HEK293 (cell line): ENCODE measurements around the gene WBP1.

Experiments
- CTCF ChIA-PET: fragments of 350-600 bp; formaldehyde crosslinking; extraction: SDS; loops from one replicate; lab custom pipeline; 2021; ENCODE audit warnings: antibody characterized with exemption; lab: Yijun Ruan, JAX
- POLR2A ChIA-PET: fragments of 300-600 bp; formaldehyde crosslinking; extraction: SDS; loops from one replicate; lab custom pipeline; 2020; ENCODE audit warnings: antibody characterized with exemption, inconsistent platforms; lab: Yijun Ruan, JAX
- H3K27ac ChIP-seq: fragments of 200-500 bp; sonication (Bioruptor generic); 2 replicates; pipeline ENCODE4 v1.5.1; 2014; ENCODE audit warnings: low read depth, low read length, control low read depth, inconsistent platforms; ENCODE audit errors: extremely low read depth
- H3K36me3 ChIP-seq, 2 experiments: fragments of 200-500 bp in 1 of 2; sonication (Bioruptor generic) in 1 of 2; 1 replicate in 1 of 2; 2 replicates in 1 of 2; pipeline ENCODE4 v1.5.1; 2014 to 2017; ENCODE audit warnings: inconsistent platforms in 2 of 2, low read length in 2 of 2; ENCODE audit not compliant: control insufficient read depth in 2 of 2, insufficient read depth in 1 of 2
- H3K4me1 ChIP-seq: fragments of 200-500 bp; sonication (Bioruptor generic); 2 replicates; pipeline ENCODE4 v1.5.1; 2014; ENCODE audit warnings: mild to moderate bottlenecking, low read length, inconsistent platforms; ENCODE audit not compliant: control insufficient read depth, insufficient read depth
- H3K4me3 ChIP-seq: 2 replicates; pipeline ENCODE4 v1.5.1; 2011; ENCODE audit warnings: low read depth, mild to moderate bottlenecking, control low read depth, low read length, moderate library complexity
- H3K9me3 ChIP-seq: fragments of 200-500 bp; sonication (Bioruptor generic); 2 replicates; pipeline ENCODE4 v1.5.1; 2014; ENCODE audit warnings: low read depth, low read length, inconsistent platforms; ENCODE audit not compliant: control insufficient read depth, insufficient read depth
- GFI1B ChIP-seq: fragments of 450-650 bp; formaldehyde crosslinking; IDR thresholded peaks from 2 replicates; pipeline ENCODE4 v1.5.1; 2016; ENCODE audit warnings: missing biosample characterization, missing genetic modification characterization
- HOXA7 ChIP-seq: sonication (generic); formaldehyde crosslinking; IDR thresholded peaks from 2 replicates; pipeline ENCODE4 v1.8.1; 2022; ENCODE audit warnings: missing genetic modification reagents, borderline replicate concordance
- KLF9 ChIP-seq: fragments of 450-650 bp; formaldehyde crosslinking; IDR thresholded peaks from 2 replicates; pipeline ENCODE4 v1.5.1; 2016; ENCODE audit warnings: missing biosample characterization, missing genetic modification characterization, low read depth
- SP2 ChIP-seq: fragments of 450-650 bp; formaldehyde crosslinking; IDR thresholded peaks from 2 replicates; pipeline ENCODE4 v1.5.1; 2016; ENCODE audit warnings: missing biosample characterization, missing genetic modification characterization
- SP7 ChIP-seq: fragments of 450-650 bp; formaldehyde crosslinking; IDR thresholded peaks from 2 replicates; pipeline ENCODE4 v1.5.1; 2016; ENCODE audit warnings: missing biosample characterization, missing genetic modification characterization
- YY2 ChIP-seq: fragments of 450-650 bp; formaldehyde crosslinking; IDR thresholded peaks from 2 replicates; pipeline ENCODE4 v1.5.1; 2016; ENCODE audit warnings: missing biosample characterization, missing genetic modification characterization
- ZBTB1 ChIP-seq: fragments of 450-650 bp; formaldehyde crosslinking; IDR thresholded peaks from 2 replicates; pipeline ENCODE4 v1.5.1; 2016; ENCODE audit warnings: missing biosample characterization, missing genetic modification characterization
- ZBTB20 ChIP-seq: fragments of 450-650 bp; formaldehyde crosslinking; IDR thresholded peaks from 2 replicates; pipeline ENCODE4 v1.5.1; 2016; ENCODE audit warnings: missing biosample characterization, missing genetic modification characterization
- ZFP37 ChIP-seq: fragments of 450-650 bp; formaldehyde crosslinking; IDR thresholded peaks from 2 replicates; pipeline ENCODE4 v1.5.1; 2016; ENCODE audit warnings: missing biosample characterization, missing genetic modification characterization
- ZNF10 ChIP-seq: fragments of 450-650 bp; formaldehyde crosslinking; IDR thresholded peaks from 2 replicates; pipeline ENCODE4 v1.5.1; 2017; ENCODE audit warnings: missing biosample characterization, missing genetic modification characterization
- ZNF140 ChIP-seq: fragments of 450-650 bp; formaldehyde crosslinking; IDR thresholded peaks from 2 replicates; pipeline ENCODE4 v1.5.1; 2016; ENCODE audit warnings: missing biosample characterization, missing genetic modification characterization
- ZNF174 ChIP-seq: fragments of 450-650 bp; formaldehyde crosslinking; IDR thresholded peaks from 2 replicates; pipeline ENCODE4 v1.5.0; 2017; ENCODE audit warnings: missing biosample characterization, mild to moderate bottlenecking, missing genetic modification characterization
- ZNF211 ChIP-seq: fragments of 450-650 bp; formaldehyde crosslinking; IDR thresholded peaks from 2 replicates; pipeline ENCODE4 v1.5.1; 2016; ENCODE audit warnings: low read depth, missing biosample characterization, missing genetic modification characterization
- ZNF248 ChIP-seq: fragments of 450-650 bp; formaldehyde crosslinking; IDR thresholded peaks from 2 replicates; pipeline ENCODE4 v1.5.1; 2017; ENCODE audit warnings: missing biosample characterization, missing genetic modification characterization
- ZNF26 ChIP-seq: fragments of 450-650 bp; formaldehyde crosslinking; IDR thresholded peaks from 2 replicates; pipeline ENCODE4 v1.5.1; 2016; ENCODE audit warnings: missing biosample characterization, missing genetic modification characterization
- ZNF350 ChIP-seq: fragments of 450-650 bp; formaldehyde crosslinking; IDR thresholded peaks from 2 replicates; pipeline ENCODE4 v1.5.0; 2017; ENCODE audit warnings: missing biosample characterization, mild to moderate bottlenecking, missing genetic modification characterization
- ZNF433 ChIP-seq: fragments of 450-650 bp; formaldehyde crosslinking; IDR thresholded peaks from 2 replicates; pipeline ENCODE4 v1.5.1; 2016; ENCODE audit warnings: missing biosample characterization, missing genetic modification characterization, low read depth
- ZNF660 ChIP-seq: fragments of 450-650 bp; IDR thresholded peaks from 2 replicates; pipeline ENCODE4 v1.5.1; 2018; ENCODE audit warnings: missing biosample characterization, mild to moderate bottlenecking, missing genetic modification characterization
- ZNF830 ChIP-seq: fragments of 450-650 bp; IDR thresholded peaks from 2 replicates; pipeline ENCODE4 v1.5.0; 2018; ENCODE audit warnings: missing biosample characterization, missing genetic modification characterization, low read depth, mild to moderate bottlenecking, moderate library complexity
- ZNF837 ChIP-seq: fragments of 450-650 bp; formaldehyde crosslinking; IDR thresholded peaks from 2 replicates; pipeline ENCODE4 v1.5.1; 2016; ENCODE audit warnings: missing biosample characterization, missing genetic modification characterization
- ZSCAN30 ChIP-seq: fragments of 450-650 bp; IDR thresholded peaks from 2 replicates; pipeline ENCODE4 v1.5.1; 2018; ENCODE audit warnings: missing biosample characterization, mild to moderate bottlenecking, missing genetic modification characterization, moderate library complexity
- TF ChIP-seq, protein P1 (sequence below): fragments of 450-650 bp; formaldehyde crosslinking; IDR thresholded peaks from 2 replicates; pipeline ENCODE4 v1.5.1; 2016; ENCODE audit warnings: missing biosample characterization, missing genetic modification characterization
- TF ChIP-seq, protein P2 (sequence below): fragments of 450-650 bp; formaldehyde crosslinking; conservative IDR thresholded peaks from 2 replicates; pipeline ENCODE4 v1.5.1; 2016; ENCODE audit warnings: low read depth, missing biosample characterization, missing genetic modification characterization
- TF ChIP-seq, protein P3 (sequence below): fragments of 450-650 bp; formaldehyde crosslinking; IDR thresholded peaks from 2 replicates; pipeline ENCODE4 v1.5.1; 2016; ENCODE audit warnings: missing biosample characterization, missing genetic modification characterization, low read depth

Gene WBP1

DNA sequence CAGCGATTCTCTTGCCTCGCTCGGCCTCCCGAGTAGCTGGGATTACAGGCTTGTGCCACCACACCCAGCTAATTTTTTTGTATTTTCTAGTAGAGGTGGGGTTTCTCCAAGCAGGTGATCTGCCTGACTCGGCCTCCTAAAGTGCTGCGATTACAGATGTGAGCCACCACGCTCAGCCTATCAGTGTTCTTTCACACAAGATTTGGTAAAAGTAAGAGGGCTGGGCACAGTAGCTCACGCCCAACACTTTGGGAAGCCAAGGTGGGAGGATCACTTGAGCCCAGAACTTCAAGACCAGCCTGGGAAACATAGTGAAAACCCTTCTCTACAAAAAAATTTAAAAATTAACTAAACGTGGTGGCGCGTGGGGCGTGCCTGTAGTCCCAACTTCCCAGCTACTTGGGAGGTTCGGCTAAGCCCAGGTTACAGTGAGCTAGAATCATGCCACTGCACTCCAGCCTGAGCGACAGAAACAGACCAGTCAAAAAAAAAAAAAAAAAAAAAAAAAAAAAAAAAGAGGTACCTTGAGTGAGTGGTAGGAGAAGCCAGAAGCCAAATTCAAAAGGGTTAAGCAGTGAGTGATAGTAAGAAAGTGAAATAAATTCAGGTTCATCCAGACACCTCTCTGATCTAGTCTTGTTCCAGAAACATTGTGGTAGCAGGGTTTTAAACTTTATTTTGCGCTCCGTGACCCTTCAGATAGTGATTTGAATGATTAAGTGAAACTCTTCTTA, 13.3 kb downstream of the WBP1 start:
- H3K4me3 ChIP-seq = peak overlapping the region; percentile 55
- no peaks in the 10 kb centered on the region for H3K9me3 ChIP-seq
- H3K36me3 ChIP-seq = peaks cover 14 to 23% of the 10 kb centered on the region in 2 experiments; a peak in 2 of 3 replicates
- TF ChIP-seq, protein P1, sequence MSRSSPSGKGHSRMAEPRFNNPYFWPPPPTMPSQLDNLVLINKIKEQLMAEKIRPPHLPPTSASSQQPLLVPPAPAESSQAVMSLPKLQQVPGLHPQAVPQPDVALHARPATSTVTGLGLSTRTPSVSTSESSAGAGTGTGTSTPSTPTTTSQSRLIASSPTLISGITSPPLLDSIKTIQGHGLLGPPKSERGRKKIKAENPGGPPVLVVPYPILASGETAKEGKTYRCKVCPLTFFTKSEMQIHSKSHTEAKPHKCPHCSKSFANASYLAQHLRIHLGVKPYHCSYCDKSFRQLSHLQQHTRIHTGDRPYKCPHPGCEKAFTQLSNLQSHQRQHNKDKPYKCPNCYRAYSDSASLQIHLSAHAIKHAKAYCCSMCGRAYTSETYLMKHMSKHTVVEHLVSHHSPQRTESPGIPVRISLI = peak; percentile 92
- TF ChIP-seq ZNF350 (tag by site-specific recombination) = no peak
- ChIA-PET POLR2A (interaction anchor here (0.6 to 4.0 kb wide), 8 partner anchors 10 to 293 kb away, joined by 3 to 44 read pairs (median 4); partner anchors contain the start of genes AUP1, CCDC142, HTRA2 and TTC31), CTCF (no interaction called here)
- 0 out of 2 replicates have a peak, but pooled peaks cover 2% of the 10 kb centered on the region for H3K4me1 ChIP-seq
- H3K27ac ChIP-seq = peak overlapping the region; percentile 87

- H3K9me3 ChIP-seq = no peaks in the 10 kb centered on the region
- H3K27ac ChIP-seq = peak within 1 kb of the TSS; percentile 87
- H3K4me3 ChIP-seq = peak within 1 kb of the TSS; percentile 55
- POLR2A ChIA-PET = interaction anchor here (0.9 to 4.0 kb wide), 9 partner anchors 9 to 118 kb away, joined by 3 to 44 read pairs (median 5); partner anchors contain the start of genes AUP1, CCDC142, HTRA2 and INO80B
- peaks cover 18 to 31% of the 10 kb centered on the region in 2 experiments; a peak in 2 of 3 replicates for H3K36me3 ChIP-seq
- H3K4me1 ChIP-seq = 0 out of 2 replicates have a peak, but pooled peaks cover 2% of the 10 kb centered on the region
- CTCF ChIA-PET = interaction anchor here (0.8 to 1.5 kb wide), 4 partner anchors 10 to 195 kb away, joined by 3 to 14 read pairs (median 3); partner anchors contain the start of genes CCDC142, INO80B and TTC31
- no peak for TF ChIP-seq ZNF26 (tag by site-specific recombination)
- no peak for TF ChIP-seq ZNF830 (tag by site-specific recombination)
- no peak for TF ChIP-seq ZNF433 (tag by site-specific recombination)
- TF ChIP-seq ZFP37 (tag by site-specific recombination) = peak; percentile 88
- TF ChIP-seq, protein P2, sequence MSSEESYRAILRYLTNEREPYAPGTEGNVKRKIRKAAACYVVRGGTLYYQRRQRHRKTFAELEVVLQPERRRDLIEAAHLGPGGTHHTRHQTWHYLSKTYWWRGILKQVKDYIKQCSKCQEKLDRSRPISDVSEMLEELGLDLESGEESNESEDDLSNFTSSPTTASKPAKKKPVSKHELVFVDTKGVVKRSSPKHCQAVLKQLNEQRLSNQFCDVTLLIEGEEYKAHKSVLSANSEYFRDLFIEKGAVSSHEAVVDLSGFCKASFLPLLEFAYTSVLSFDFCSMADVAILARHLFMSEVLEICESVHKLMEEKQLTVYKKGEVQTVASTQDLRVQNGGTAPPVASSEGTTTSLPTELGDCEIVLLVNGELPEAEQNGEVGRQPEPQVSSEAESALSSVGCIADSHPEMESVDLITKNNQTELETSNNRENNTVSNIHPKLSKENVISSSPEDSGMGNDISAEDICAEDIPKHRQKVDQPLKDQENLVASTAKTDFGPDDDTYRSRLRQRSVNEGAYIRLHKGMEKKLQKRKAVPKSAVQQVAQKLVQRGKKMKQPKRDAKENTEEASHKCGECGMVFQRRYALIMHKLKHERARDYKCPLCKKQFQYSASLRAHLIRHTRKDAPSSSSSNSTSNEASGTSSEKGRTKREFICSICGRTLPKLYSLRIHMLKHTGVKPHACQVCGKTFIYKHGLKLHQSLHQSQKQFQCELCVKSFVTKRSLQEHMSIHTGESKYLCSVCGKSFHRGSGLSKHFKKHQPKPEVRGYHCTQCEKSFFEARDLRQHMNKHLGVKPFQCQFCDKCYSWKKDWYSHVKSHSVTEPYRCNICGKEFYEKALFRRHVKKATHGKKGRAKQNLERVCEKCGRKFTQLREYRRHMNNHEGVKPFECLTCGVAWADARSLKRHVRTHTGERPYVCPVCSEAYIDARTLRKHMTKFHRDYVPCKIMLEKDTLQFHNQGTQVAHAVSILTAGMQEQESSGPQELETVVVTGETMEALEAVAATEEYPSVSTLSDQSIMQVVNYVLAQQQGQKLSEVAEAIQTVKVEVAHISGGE (tag by site-specific recombination) = peak; percentile 97
- TF ChIP-seq ZNF660 (tag by site-specific recombination) = peak; percentile 54; the same call in 1 of the 2 replicates
- no peak for TF ChIP-seq GFI1B (tag by site-specific recombination)
- TF ChIP-seq SP7 (tag by site-specific recombination) = peak; percentile 45; the same call in 1 of the 2 replicates
- TF ChIP-seq ZSCAN30 (tag by site-specific recombination) = peak; percentile 95
- TF ChIP-seq ZBTB20 (tag by site-specific recombination) = peak; percentile 40
- peak; percentile 82 for TF ChIP-seq ZNF837
- no peak for TF ChIP-seq ZNF211 (tag by site-specific recombination)
- no peak for TF ChIP-seq ZNF140 (tag by site-specific recombination)
- peak; percentile 96 for TF ChIP-seq YY2 (tag by site-specific recombination)
- TF ChIP-seq SP2 (tag by site-specific recombination) = peak; percentile 90
- no peak for TF ChIP-seq ZNF174 (tag by site-specific recombination)
- no peak for TF ChIP-seq ZNF248
- TF ChIP-seq ZBTB1 (tag by site-specific recombination) = no peak
- peak; percentile 86; the same call in 1 of the 2 replicates for TF ChIP-seq HOXA7 (CRISPR knock-in tag)
- peak; percentile 13; the same call in 1 of the 2 replicates for TF ChIP-seq KLF9 (tag by site-specific recombination)
- TF ChIP-seq ZNF10 (tag by site-specific recombination) = peak; percentile 97
- TF ChIP-seq, protein P3, sequence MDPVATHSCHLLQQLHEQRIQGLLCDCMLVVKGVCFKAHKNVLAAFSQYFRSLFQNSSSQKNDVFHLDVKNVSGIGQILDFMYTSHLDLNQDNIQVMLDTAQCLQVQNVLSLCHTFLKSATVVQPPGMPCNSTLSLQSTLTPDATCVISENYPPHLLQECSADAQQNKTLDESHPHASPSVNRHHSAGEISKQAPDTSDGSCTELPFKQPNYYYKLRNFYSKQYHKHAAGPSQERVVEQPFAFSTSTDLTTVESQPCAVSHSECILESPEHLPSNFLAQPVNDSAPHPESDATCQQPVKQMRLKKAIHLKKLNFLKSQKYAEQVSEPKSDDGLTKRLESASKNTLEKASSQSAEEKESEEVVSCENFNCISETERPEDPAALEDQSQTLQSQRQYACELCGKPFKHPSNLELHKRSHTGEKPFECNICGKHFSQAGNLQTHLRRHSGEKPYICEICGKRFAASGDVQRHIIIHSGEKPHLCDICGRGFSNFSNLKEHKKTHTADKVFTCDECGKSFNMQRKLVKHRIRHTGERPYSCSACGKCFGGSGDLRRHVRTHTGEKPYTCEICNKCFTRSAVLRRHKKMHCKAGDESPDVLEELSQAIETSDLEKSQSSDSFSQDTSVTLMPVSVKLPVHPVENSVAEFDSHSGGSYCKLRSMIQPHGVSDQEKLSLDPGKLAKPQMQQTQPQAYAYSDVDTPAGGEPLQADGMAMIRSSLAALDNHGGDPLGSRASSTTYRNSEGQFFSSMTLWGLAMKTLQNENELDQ = no peak
Observed at GRCh38 chr2:74472086-74472944, 14.1 kb downstream of the WBP1 start, which contains the start of gene MRPL53. MRPL53 (minus strand) TSS chr2:74472680; CDS start chr2:74472660, 20 bp downstream.
